HepG2 (cell line): ENCODE measurements around the gene CDK2AP2. TPM values are rescaled to one million over a fixed set of nuclear protein-coding genes. Genes with fewer than 3 reads are reported as not detected.

ENCODE experiments used
- CHD4 ChIP-seq: fragments of 200-600 bp; sonication (generic); IDR thresholded peaks from 2 replicates; pipeline ENCODE4 v1.7.0; 2017; ENCODE audit warnings: mild to moderate bottlenecking, low read length, borderline replicate concordance
- FOXJ3 ChIP-seq: sonication (generic); formaldehyde crosslinking; IDR thresholded peaks from 2 replicates; pipeline ENCODE4 v1.4.0; 2020; ENCODE audit warnings: missing genetic modification reagents, mild to moderate bottlenecking, borderline replicate concordance
- GABPA ChIP-seq, 2 experiments: IDR thresholded peaks; 2 replicates each; pipeline ENCODE4 v1.6.1; 2011 to 2016; ENCODE audit warnings: low read depth in 2 of 2, low read length in 1 of 2, missing biosample characterization in 1 of 2, missing genetic modification characterization in 1 of 2
- HDAC2 ChIP-seq: sonication (generic); formaldehyde crosslinking; IDR thresholded peaks from 2 replicates; pipeline ENCODE4 v1.4.0; 2020; ENCODE audit warnings: missing genetic modification reagents
- KLF13 ChIP-seq: sonication (generic); formaldehyde crosslinking; IDR thresholded peaks from 2 replicates; pipeline ENCODE4 v1.4.0; 2020; ENCODE audit warnings: mild to moderate bottlenecking, missing genetic modification reagents
- MLLT10 ChIP-seq: sonication (generic); formaldehyde crosslinking; IDR thresholded peaks from 2 replicates; pipeline ENCODE4 v1.4.0; 2020; ENCODE audit warnings: missing genetic modification reagents
- NR2F1 ChIP-seq, 2 experiments: fragments of 450-650 bp in 1 of 2; formaldehyde crosslinking in 1 of 2; IDR thresholded peaks; 2 replicates each; pipeline versions ENCODE4 v1.5.0 to v1.6.1; 2016 to 2020; ENCODE audit warnings: mild to moderate bottlenecking in 1 of 2, missing compliant biosample characterization in 1 of 2, missing genetic modification reagents in 1 of 2, moderate library complexity in 1 of 2
- POGZ ChIP-seq: sonication (generic); formaldehyde crosslinking; IDR thresholded peaks from 2 replicates; pipeline ENCODE4 v1.4.0; 2020; ENCODE audit warnings: mild to moderate bottlenecking, missing genetic modification reagents
- STAG1 ChIP-seq: sonication (generic); formaldehyde crosslinking; IDR thresholded peaks from 2 replicates; pipeline ENCODE4 v1.4.0; 2020; ENCODE audit warnings: missing genetic modification reagents
- WIZ ChIP-seq: sonication (generic); formaldehyde crosslinking; IDR thresholded peaks from 2 replicates; pipeline ENCODE4 v1.5.1; 2020; ENCODE audit warnings: mild to moderate bottlenecking, missing genetic modification reagents
- ZBTB33 ChIP-seq: sonication (generic); formaldehyde crosslinking; IDR thresholded peaks from 2 replicates; pipeline ENCODE4 v1.4.0; 2020; ENCODE audit warnings: missing genetic modification reagents
- ZBTB39 ChIP-seq: sonication (generic); formaldehyde crosslinking; IDR thresholded peaks from 2 replicates; pipeline ENCODE4 v1.5.0; 2020; ENCODE audit warnings: missing genetic modification reagents
- ZFAT ChIP-seq: sonication (generic); formaldehyde crosslinking; conservative IDR thresholded peaks from 2 replicates; pipeline ENCODE4 v1.8.1; 2023; ENCODE audit warnings: missing genetic modification reagents, inconsistent platforms
- ZNF121 ChIP-seq: sonication (generic); formaldehyde crosslinking; IDR thresholded peaks from 2 replicates; pipeline ENCODE4 v1.5.0; 2020; ENCODE audit warnings: mild to moderate bottlenecking, missing genetic modification reagents
- ZNF138 ChIP-seq: sonication (generic); formaldehyde crosslinking; IDR thresholded peaks from 2 replicates; pipeline ENCODE4 v1.5.0; 2020; ENCODE audit warnings: mild to moderate bottlenecking, low read depth, missing genetic modification reagents
- ZNF143 ChIP-seq: sonication (generic); formaldehyde crosslinking; IDR thresholded peaks from 2 replicates; pipeline ENCODE4 v1.4.0; 2020; ENCODE audit warnings: missing genetic modification reagents
- ZNF263 ChIP-seq: sonication (generic); formaldehyde crosslinking; IDR thresholded peaks from 2 replicates; pipeline ENCODE4 v1.4.0; 2020; ENCODE audit warnings: missing genetic modification reagents
- ZNF350 ChIP-seq: sonication (generic); formaldehyde crosslinking; IDR thresholded peaks from 2 replicates; pipeline ENCODE4 v1.4.0; 2020; ENCODE audit warnings: mild to moderate bottlenecking, low read depth, missing genetic modification reagents, borderline replicate concordance
- ZNF460 ChIP-seq: sonication (generic); formaldehyde crosslinking; IDR thresholded peaks from 2 replicates; pipeline ENCODE4 v1.5.1; 2020; ENCODE audit warnings: missing genetic modification reagents, mild to moderate bottlenecking, borderline replicate concordance
- ZNF547 ChIP-seq: sonication (generic); formaldehyde crosslinking; IDR thresholded peaks from 2 replicates; pipeline ENCODE4 v1.5.1; 2020; ENCODE audit warnings: mild to moderate bottlenecking, missing genetic modification reagents
- ZNF552 ChIP-seq: sonication (generic); formaldehyde crosslinking; IDR thresholded peaks from 2 replicates; pipeline ENCODE4 v1.9.0; 2022; ENCODE audit warnings: missing genetic modification reagents, mild to moderate bottlenecking, borderline replicate concordance
- ZNF605 ChIP-seq: sonication (generic); formaldehyde crosslinking; IDR thresholded peaks from 2 replicates; pipeline ENCODE4 v1.8.0; 2022; ENCODE audit warnings: mild to moderate bottlenecking, missing genetic modification reagents
- ZNF629 ChIP-seq: sonication (generic); formaldehyde crosslinking; conservative IDR thresholded peaks from 2 replicates; pipeline ENCODE4 v1.5.0; 2020; ENCODE audit warnings: missing genetic modification reagents
- ZNF652 ChIP-seq: IDR thresholded peaks from 2 replicates; pipeline ENCODE4 v1.6.1; 2016; ENCODE audit warnings: low read depth, borderline replicate concordance
- ZNF713 ChIP-seq: sonication (generic); formaldehyde crosslinking; IDR thresholded peaks from 2 replicates; pipeline ENCODE4 v1.4.0; 2020; ENCODE audit warnings: mild to moderate bottlenecking, missing genetic modification reagents
- polyA plus RNA-seq, 8 experiments: library from polyadenylated mRNA; depleted of rRNA in 3 of 8; stranded (reverse) in 7 of 8; unstranded in 1 of 8; fragments of >200 nt; fragmentation: Illumina TruSeq in 4 of 8; extraction: Trizol in 4 of 8; gene quantifications; 2 replicates each; pipeline versions ENCODE4 v1.2.1 to v1.2.3, GENCODE V29; 2011 to 2016; ENCODE audit warnings: low read depth in 4 of 8, missing spikeins in 1 of 8, mixed read lengths in 1 of 8; ENCODE audit not compliant: insufficient read depth in 1 of 8
- total RNA-seq, 5 experiments: library from RNA; depleted of rRNA; stranded (reverse); fragments of >200 nt; fragmentation: Illumina TruSeq; extraction: Trizol; gene quantifications; 2 replicates each; pipeline ENCODE4 v1.2.3, GENCODE V29; 2016; ENCODE audit warnings: low read depth in 1 of 5
- TF ChIP-seq, protein P1 (sequence below): sonication (generic); formaldehyde crosslinking; IDR thresholded peaks from 2 replicates; pipeline ENCODE4 v1.4.0; 2020; ENCODE audit warnings: missing genetic modification reagents

The CDK2AP2 gene
- total and polyA plus RNA-seq, 2 of the 13 experiments (the other 11 are each of a cell fraction or from before 2014, with no cell fraction given) = 15.0 to 23.2 TPM

DNA sequence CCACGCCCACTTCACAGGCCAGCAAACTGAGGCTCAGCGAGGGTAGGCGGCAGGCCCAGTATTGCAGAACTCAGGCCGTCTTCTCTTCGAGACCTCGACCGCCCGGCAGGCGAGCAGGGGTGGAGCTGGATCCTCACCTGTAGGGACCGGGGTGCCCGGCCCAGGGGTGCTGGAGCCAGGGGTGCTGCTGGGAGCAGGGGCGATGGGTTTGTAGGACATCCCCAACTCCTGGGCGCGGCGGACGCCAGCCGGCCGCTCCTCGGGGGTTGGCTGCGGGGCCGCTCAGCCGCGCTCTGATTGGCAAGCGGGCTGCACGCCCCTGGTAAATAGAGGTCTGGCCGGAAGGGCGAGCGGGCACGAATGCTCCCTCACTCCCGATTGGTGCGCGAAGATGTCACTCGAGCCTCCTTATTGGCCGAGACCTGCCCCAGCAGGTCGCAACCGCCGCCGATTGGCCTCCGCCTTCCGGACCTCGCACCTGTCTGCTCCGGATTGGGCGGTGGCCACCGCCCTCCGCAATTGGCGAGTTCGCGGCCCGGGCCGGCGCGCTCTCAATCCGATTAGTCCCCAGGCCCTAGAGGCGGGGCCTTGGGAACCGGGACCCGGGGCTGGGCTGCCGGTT, at the start of gene CDK2AP2 (continued):
- TF ChIP-seq ZNF547 (CRISPR knock-in tag) (peak; percentile 17), ZNF460 (no peak), ZNF629 (CRISPR knock-in tag) (peak; percentile 100), ZNF552 (CRISPR knock-in tag) (0 out of 2 replicates have a peak, but pooled peaks have one; percentile 50), KLF13 (CRISPR knock-in tag) (0 out of 2 replicates have a peak, but pooled peaks have one; percentile 8), FOXJ3 (CRISPR knock-in tag) (peak; percentile 17; the same call in 1 of the 2 replicates), ZBTB39 (CRISPR knock-in tag) (no peak), STAG1 (no peak), ZNF605 (CRISPR knock-in tag) (peak; percentile 13; the same call in 1 of the 2 replicates), HDAC2 (CRISPR knock-in tag) (peak; percentile 57; the same call in 1 of the 2 replicates), ZNF263 (CRISPR knock-in tag) (0 out of 2 replicates have a peak, but pooled peaks have one; percentile 13), ZNF143 (CRISPR knock-in tag) (peak; percentile 18; the same call in 1 of the 2 replicates), ZFAT (CRISPR knock-in tag) (no peak), ZNF121 (0 out of 2 replicates have a peak, but pooled peaks have one; percentile 41), WIZ (CRISPR knock-in tag) (no peak), NR2F1 (CRISPR knock-in tag; IDR thresholded peaks at IDR 0.05) (no peak), ZBTB33 (CRISPR knock-in tag) (0 out of 2 replicates have a peak, but pooled peaks have one; percentile 45), MLLT10 (CRISPR knock-in tag) (no peak), ZNF652 (CRISPR knock-in tag) (no peak), ZNF138 (CRISPR knock-in tag) (0 out of 2 replicates have a peak, but pooled peaks have one; percentile 52), POGZ (CRISPR knock-in tag) (no peak), ZNF713 (no peak), ZNF350 (CRISPR knock-in tag) (peak; percentile 64; the same call in 1 of the 2 replicates), GABPA (IDR thresholded peaks at IDR 0.05; ENCODE audit: low read depth, low read length) (no peak), GABPA (CRISPR knock-in tag; IDR thresholded peaks at IDR 0.05; ENCODE audit: low read depth) (peak; percentile 85), CHD4 (peak; percentile 99)
- TF ChIP-seq, protein P1, sequence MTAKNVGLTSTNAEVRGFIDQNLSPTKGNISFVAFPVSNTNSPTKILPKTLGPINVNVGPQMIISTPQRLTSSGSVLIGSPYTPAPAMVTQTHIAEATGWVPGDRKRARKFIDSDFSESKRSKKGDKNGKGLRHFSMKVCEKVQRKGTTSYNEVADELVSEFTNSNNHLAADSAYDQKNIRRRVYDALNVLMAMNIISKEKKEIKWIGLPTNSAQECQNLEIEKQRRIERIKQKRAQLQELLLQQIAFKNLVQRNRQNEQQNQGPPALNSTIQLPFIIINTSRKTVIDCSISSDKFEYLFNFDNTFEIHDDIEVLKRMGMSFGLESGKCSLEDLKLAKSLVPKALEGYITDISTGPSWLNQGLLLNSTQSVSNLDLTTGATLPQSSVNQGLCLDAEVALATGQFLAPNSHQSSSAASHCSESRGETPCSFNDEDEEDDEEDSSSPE (CRISPR knock-in tag) = peak; percentile 95
